ENCODE measurements around the gene DCLK2. TPM values are rescaled to one million over a fixed set of nuclear protein-coding genes. Genes with fewer than 3 reads are reported as not detected.

The DCLK2 gene
- total and polyA plus RNA-seq, 9 donors: 4.4 to 9.8 (median 7.2) TPM

GRCh38 chr4:150065740-150066139, 12.5 kb upstream of the DCLK2 start:
- Histone ChIP-seq H3K9me3 (no peaks in the 10 kb centered on the region), H3K27ac (no peak overlapping the region), H3K36me3 (no peaks in the 10 kb centered on the region), H3K4me1 (ENCODE audit: insufficient read depth) (no peaks in the 10 kb centered on the region), H3K4me3 (no peak overlapping the region), H3K27me3 (no peaks in the 10 kb centered on the region)
- no peak for DNase-seq
- intact Hi-C loops (cut with DNase I): no loop called here
- 93 to 94% (median 93%) methylated on average over 6 of the region's 6 CpGs for WGBS, 3 donors
- TF ChIP-seq POLR2A (IDR thresholded peaks at IDR 0.05) (no peak), CTCF (IDR thresholded peaks at IDR 0.05) (no peak), EP300 (IDR thresholded peaks at IDR 0.05) (no peak)

GRCh38 chr4:150067859-150068258, 10.4 kb upstream of the DCLK2 start:
- H3K27ac ChIP-seq: no peak overlapping the region
- intact Hi-C loops (cut with DNase I): no loop called here
- no peaks in the 10 kb centered on the region for H3K36me3 ChIP-seq
- TF ChIP-seq CTCF (IDR thresholded peaks at IDR 0.05) (no peak), EP300 (IDR thresholded peaks at IDR 0.05) (no peak), POLR2A (IDR thresholded peaks at IDR 0.05) (no peak)
- H3K27me3 ChIP-seq: no peaks in the 10 kb centered on the region
- no peak overlapping the region for H3K4me3 ChIP-seq
- no peak for DNase-seq
- WGBS, 3 donors: 57 to 62% (median 60%) methylated on average over 3 of the region's 3 CpGs
- H3K9me3 ChIP-seq: no peaks in the 10 kb centered on the region
- no peaks in the 10 kb centered on the region for H3K4me1 ChIP-seq (ENCODE audit: insufficient read depth)

GRCh38 chr4:150068300-150068960, 9.8 kb upstream of the DCLK2 start:
- intact Hi-C loops (cut with DNase I): no loop called here
- no peaks in the 10 kb centered on the region for H3K4me1 ChIP-seq (ENCODE audit: insufficient read depth)
- no peaks in the 10 kb centered on the region for H3K9me3 ChIP-seq
- 83 to 95% (median 90%) methylated on average over 6 of the region's 6 CpGs for WGBS, 3 donors
- H3K27ac ChIP-seq: no peak overlapping the region
- no peak overlapping the region for H3K4me3 ChIP-seq
- DNase-seq: no peak
- TF ChIP-seq EP300 (IDR thresholded peaks at IDR 0.05) (no peak), CTCF (IDR thresholded peaks at IDR 0.05) (no peak), POLR2A (IDR thresholded peaks at IDR 0.05) (no peak)
- no peaks in the 10 kb centered on the region for H3K36me3 ChIP-seq
- no peaks in the 10 kb centered on the region for H3K27me3 ChIP-seq

GRCh38 chr4:150069353-150069752, 8.9 kb upstream of the DCLK2 start:
- DNase-seq: no peak
- Histone ChIP-seq H3K27ac (no peak overlapping the region), H3K4me1 (ENCODE audit: insufficient read depth) (no peaks in the 10 kb centered on the region), H3K27me3 (no peaks in the 10 kb centered on the region), H3K36me3 (no peaks in the 10 kb centered on the region), H3K4me3 (no peak overlapping the region), H3K9me3 (no peaks in the 10 kb centered on the region)
- no peak for TF ChIP-seq POLR2A (IDR thresholded peaks at IDR 0.05)
- no peak for TF ChIP-seq EP300 (IDR thresholded peaks at IDR 0.05)
- TF ChIP-seq CTCF (IDR thresholded peaks at IDR 0.05): no peak
- intact Hi-C loops (cut with DNase I): no loop called here
- WGBS, 3 donors: 48 to 94% (median 93%) methylated on average over 1 of the region's 1 CpG

All from ovary (tissue), 9 donors.